MM.1S (cell line): Measurements from ENCODE around the gene AKR1E2.

Experiments
- CTCF ChIP-seq: fragments of 300-600 bp; sonication (generic); IDR thresholded peaks from 2 replicates; pipeline ENCODE4 v1.5.1; 2016; ENCODE audit warnings: antibody characterized with exemption, low read length, mixed read lengths
- EZH2 ChIP-seq: fragments of 300-600 bp; sonication (generic); optimal IDR thresholded peaks from 2 replicates; pipeline ENCODE3; 2017; ENCODE audit warnings: low read depth, mild to moderate bottlenecking, antibody characterized with exemption, low read length, mixed read lengths

DNA sequence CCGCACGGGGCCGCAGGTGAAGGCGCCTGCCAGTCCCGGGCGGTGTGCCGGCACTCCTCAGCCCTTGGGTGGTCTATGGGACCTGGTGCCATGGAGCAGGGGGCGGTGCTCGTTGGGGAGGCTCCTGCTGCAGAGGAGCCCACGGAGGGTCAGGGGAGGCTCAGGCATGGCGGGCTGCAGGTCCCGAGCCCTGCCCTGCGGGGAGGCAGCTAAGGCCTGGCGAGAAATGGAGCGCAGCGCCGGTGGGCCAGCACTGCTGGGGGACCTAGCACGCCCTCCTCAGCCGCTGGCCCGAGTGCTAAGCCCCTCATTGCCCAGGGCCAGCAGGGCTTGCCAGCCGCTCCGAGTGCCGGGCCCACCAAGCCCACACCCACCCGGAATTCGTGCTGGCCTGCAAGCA lies 18.9 kb downstream of the AKR1E2 start:
- no peak for TF ChIP-seq CTCF
- TF ChIP-seq EZH2 = no peak
